GM18499 (cell line): ENCODE results near the gene OPCML.

Experiments
- ATAC-seq: cut with Tn5 transposase; IDR thresholded peaks from one replicate; pipeline ENCODE4 v1.9.1; 2021; ENCODE audit warnings: moderate number of reproducible peaks; ENCODE audit not compliant: insufficient read depth, unreplicated experiment

The OPCML gene

GRCh38 chr11:133541720-133542095 is 9.4 kb upstream of the OPCML start:
- no peak for ATAC-seq

- ATAC-seq: no peak
Measured at GRCh38 chr11:133541021-133541719, 8.9 kb upstream of the OPCML start.

GRCh38 chr11:133536198-133536597 is 3.9 kb upstream of the OPCML start:
- no peak for ATAC-seq

- no peak for ATAC-seq
Measured at GRCh38 chr11:133533205-133533604, 904 bp upstream of the OPCML start.

- no peak for ATAC-seq
Measured at GRCh38 chr11:133531458-133531857, 843 bp downstream of the OPCML start.

- no peak for ATAC-seq
Measured at GRCh38 chr11:133530501-133530835, 1.8 kb downstream of the OPCML start.

GRCh38 chr11:133529807-133530500 is 2.3 kb downstream of the OPCML start:
- no peak for ATAC-seq

GRCh38 chr11:133526790-133527189 is 5.5 kb downstream of the OPCML start:
- no peak for ATAC-seq

- no peak for ATAC-seq
Measured at GRCh38 chr11:133525976-133526375, 6.3 kb downstream of the OPCML start.

GRCh38 chr11:133524488-133524887 is 7.8 kb downstream of the OPCML start:
- ATAC-seq: no peak

- ATAC-seq: no peak
Measured at GRCh38 chr11:133522344-133522743, 10.0 kb downstream of the OPCML start.

- no peak for ATAC-seq
Measured at GRCh38 chr11:133521502-133521901, 10.8 kb downstream of the OPCML start.

- no peak for ATAC-seq
Measured at GRCh38 chr11:133520707-133521106, 11.6 kb downstream of the OPCML start.

- ATAC-seq: no peak
Measured at GRCh38 chr11:133519560-133519959, 12.7 kb downstream of the OPCML start.

- no peak for ATAC-seq
Measured at GRCh38 chr11:133518702-133519264, 13.5 kb downstream of the OPCML start.

- ATAC-seq: no peak
Measured at GRCh38 chr11:133516845-133517244, 15.5 kb downstream of the OPCML start.

GRCh38 chr11:133515107-133515506 is 17.2 kb downstream of the OPCML start:
- no peak for ATAC-seq

- ATAC-seq: no peak
Measured at GRCh38 chr11:133509924-133510697, 22.2 kb downstream of the OPCML start.

- no peak for ATAC-seq
Measured at GRCh38 chr11:133508468-133508867, 23.8 kb downstream of the OPCML start.

- ATAC-seq: no peak
Measured at GRCh38 chr11:133507185-133507584, 25.1 kb downstream of the OPCML start.

GRCh38 chr11:133506551-133507094 is 25.7 kb downstream of the OPCML start:
- ATAC-seq: no peak
